ENCODE results near the gene CYP2S1.
"Not testable (repeated sequence)": the region's sequence is repeated elsewhere in the genome, so short reads cannot be mapped to it uniquely, and the experiment has no call there.

Gene CYP2S1

DNA sequence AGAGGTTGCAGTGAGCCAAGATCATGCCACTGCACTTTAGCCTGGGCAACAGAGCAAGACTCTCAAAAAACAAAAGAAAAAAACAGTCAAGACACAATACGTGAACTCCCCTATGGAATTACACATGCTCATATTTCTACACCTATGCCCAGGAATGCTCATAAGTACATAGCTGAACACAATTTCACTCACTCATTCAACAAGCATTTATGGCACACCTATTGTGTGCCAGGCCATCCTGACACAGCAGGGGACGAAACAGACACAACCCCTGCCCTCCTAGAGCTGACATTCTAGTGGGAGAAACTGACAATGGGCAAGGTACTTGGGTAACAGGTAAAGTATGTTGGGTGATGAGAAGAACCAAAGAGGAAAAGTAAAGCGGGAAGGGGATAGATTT is 35.5 kb downstream of the CYP2S1 start:
- Histone ChIP-seq H3K27me3 (ENCODE audit: insufficient read depth, poor library complexity, severe bottlenecking) (peaks cover 28% of the 10 kb centered on the region), H3K27ac (replicated peaks) (no peak overlapping the region), H3K4me3 (replicated peaks; ENCODE audit: insufficient read depth, low read length) (no peak overlapping the region)
- no peak for DNase-seq (ENCODE audit: low read depth in 1 of 2, low spot score in 1 of 2)
- TF ChIP-seq, protein P1, sequence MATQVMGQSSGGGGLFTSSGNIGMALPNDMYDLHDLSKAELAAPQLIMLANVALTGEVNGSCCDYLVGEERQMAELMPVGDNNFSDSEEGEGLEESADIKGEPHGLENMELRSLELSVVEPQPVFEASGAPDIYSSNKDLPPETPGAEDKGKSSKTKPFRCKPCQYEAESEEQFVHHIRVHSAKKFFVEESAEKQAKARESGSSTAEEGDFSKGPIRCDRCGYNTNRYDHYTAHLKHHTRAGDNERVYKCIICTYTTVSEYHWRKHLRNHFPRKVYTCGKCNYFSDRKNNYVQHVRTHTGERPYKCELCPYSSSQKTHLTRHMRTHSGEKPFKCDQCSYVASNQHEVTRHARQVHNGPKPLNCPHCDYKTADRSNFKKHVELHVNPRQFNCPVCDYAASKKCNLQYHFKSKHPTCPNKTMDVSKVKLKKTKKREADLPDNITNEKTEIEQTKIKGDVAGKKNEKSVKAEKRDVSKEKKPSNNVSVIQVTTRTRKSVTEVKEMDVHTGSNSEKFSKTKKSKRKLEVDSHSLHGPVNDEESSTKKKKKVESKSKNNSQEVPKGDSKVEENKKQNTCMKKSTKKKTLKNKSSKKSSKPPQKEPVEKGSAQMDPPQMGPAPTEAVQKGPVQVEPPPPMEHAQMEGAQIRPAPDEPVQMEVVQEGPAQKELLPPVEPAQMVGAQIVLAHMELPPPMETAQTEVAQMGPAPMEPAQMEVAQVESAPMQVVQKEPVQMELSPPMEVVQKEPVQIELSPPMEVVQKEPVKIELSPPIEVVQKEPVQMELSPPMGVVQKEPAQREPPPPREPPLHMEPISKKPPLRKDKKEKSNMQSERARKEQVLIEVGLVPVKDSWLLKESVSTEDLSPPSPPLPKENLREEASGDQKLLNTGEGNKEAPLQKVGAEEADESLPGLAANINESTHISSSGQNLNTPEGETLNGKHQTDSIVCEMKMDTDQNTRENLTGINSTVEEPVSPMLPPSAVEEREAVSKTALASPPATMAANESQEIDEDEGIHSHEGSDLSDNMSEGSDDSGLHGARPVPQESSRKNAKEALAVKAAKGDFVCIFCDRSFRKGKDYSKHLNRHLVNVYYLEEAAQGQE (IDR thresholded peaks at IDR 0.05; ENCODE audit: insufficient replicate concordance, low read depth), result no peak
- TF ChIP-seq SPI1 (IDR thresholded peaks at IDR 0.05; ENCODE audit: borderline replicate concordance, low read depth), result no peak
- TF ChIP-seq POLR2AphosphoS5 (IDR thresholded peaks at IDR 0.05; ENCODE audit: low read depth), result no peak
- no peak for TF ChIP-seq GABPA (IDR thresholded peaks at IDR 0.05; ENCODE audit: low read depth)
- TF ChIP-seq, protein P2, sequence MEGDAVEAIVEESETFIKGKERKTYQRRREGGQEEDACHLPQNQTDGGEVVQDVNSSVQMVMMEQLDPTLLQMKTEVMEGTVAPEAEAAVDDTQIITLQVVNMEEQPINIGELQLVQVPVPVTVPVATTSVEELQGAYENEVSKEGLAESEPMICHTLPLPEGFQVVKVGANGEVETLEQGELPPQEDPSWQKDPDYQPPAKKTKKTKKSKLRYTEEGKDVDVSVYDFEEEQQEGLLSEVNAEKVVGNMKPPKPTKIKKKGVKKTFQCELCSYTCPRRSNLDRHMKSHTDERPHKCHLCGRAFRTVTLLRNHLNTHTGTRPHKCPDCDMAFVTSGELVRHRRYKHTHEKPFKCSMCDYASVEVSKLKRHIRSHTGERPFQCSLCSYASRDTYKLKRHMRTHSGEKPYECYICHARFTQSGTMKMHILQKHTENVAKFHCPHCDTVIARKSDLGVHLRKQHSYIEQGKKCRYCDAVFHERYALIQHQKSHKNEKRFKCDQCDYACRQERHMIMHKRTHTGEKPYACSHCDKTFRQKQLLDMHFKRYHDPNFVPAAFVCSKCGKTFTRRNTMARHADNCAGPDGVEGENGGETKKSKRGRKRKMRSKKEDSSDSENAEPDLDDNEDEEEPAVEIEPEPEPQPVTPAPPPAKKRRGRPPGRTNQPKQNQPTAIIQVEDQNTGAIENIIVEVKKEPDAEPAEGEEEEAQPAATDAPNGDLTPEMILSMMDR (IDR thresholded peaks at IDR 0.05; ENCODE audit: insufficient read depth, low read length), result no peak

DNA sequence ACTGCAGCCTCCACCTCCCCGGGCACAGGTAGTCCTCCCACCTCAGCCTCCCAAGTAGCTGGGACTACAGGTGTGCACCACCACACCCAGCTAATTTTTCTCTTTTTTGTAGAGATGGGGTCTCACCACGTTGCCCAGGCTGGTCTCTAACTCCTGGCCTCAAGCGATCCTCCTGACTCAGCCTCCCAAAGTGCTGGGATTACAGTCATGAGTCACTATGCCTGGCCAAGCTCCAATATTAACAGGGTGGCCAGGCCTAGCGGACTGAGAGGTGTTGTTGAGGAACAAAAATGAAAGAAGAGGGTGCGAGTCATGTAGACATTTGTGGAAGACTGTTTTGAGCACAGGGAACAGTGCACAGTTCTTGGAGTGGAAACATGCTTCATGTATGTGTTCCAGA is 36.3 kb downstream of the CYP2S1 start:
- H3K4me3 ChIP-seq (replicated peaks; ENCODE audit: insufficient read depth, low read length); H3K27ac ChIP-seq (replicated peaks); DNase-seq (ENCODE audit: low read depth in 1 of 2, low spot score in 1 of 2): not testable (repeated sequence)
- H3K27me3 ChIP-seq (ENCODE audit: insufficient read depth, poor library complexity, severe bottlenecking), result peaks cover 28% of the 10 kb centered on the region

DNA sequence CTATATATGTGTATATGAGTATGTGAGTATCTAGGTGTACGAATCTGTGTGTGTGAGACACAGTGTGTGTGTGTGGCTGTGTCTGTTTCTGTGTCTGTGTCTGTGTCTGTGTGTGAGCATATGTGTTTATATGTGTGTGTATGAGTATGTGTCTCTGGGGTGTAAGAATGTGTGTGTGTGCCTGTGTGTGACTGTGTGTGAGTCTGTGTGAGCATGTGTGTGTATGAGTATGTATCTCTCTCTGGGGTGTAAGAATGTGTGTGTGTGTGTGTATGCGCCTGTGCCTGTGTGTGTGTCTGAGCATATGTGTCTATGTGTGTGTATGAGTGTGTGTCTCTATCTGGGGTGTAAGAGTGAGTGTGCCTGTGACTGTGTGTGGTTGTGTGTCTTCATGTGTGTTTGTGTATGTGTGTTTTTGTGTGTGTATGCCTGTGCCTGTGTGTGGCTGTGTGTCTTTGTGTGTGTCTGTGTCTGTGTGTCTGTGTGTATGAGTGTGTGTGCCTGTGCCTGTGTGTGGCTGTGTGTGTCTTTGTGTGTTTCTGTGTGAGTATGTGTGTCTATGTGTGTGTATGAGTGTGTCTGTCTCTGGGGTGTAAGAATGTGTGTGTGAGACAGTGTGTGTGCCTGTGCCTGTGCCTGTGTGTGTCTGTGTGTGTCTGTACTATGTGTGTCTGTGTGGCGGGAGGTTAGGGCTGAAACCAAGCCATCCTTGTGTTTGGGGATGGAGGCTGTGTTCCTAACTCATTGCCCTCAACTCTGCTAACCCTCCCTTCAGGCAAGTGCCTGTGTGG is 37.2 kb downstream of the CYP2S1 start:
- TF ChIP-seq GABPA (IDR thresholded peaks at IDR 0.05; ENCODE audit: low read depth) (no peak), SPI1 (IDR thresholded peaks at IDR 0.05; ENCODE audit: borderline replicate concordance, low read depth) (no peak)
- TF ChIP-seq, protein P1 (IDR thresholded peaks at IDR 0.05; ENCODE audit: insufficient replicate concordance, low read depth), result no peak
- TF ChIP-seq, protein P2 (IDR thresholded peaks at IDR 0.05; ENCODE audit: insufficient read depth, low read length), result no peak
- no peak overlapping the region for H3K4me3 ChIP-seq (replicated peaks; ENCODE audit: insufficient read depth, low read length)
- DNase-seq (ENCODE audit: low read depth in 1 of 2, low spot score in 1 of 2), result no peak
- peaks cover 26% of the 10 kb centered on the region for H3K27me3 ChIP-seq (ENCODE audit: insufficient read depth, poor library complexity, severe bottlenecking)
- H3K27ac ChIP-seq (replicated peaks), result no peak overlapping the region

DNA sequence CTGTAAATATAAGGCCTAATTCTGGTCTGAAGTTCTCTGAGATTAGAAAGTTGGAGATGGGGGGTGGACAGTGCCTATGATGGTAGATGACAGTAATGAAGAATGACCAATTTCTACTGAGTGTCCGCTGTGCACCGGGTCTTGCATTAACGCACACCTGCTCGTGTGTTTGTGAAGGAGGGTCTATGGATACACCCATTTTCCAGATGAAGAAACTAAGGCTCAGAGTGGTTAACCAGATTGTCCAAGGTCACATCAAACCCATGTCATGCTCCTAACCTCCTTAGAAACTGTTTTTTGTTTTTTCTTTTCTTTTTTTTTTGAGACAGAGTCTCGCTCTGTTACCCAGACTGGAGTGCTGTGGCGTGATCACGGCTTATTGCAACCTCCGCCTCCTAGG is 39.7 kb downstream of the CYP2S1 start:
- Histone ChIP-seq H3K27ac (replicated peaks) (no peak overlapping the region), H3K27me3 (ENCODE audit: insufficient read depth, poor library complexity, severe bottlenecking) (peaks cover 6% of the 10 kb centered on the region), H3K4me3 (replicated peaks; ENCODE audit: insufficient read depth, low read length) (no peak overlapping the region)
- DNase-seq (ENCODE audit: low read depth in 1 of 2, low spot score in 1 of 2), result no peak
- TF ChIP-seq SPI1 (IDR thresholded peaks at IDR 0.05; ENCODE audit: borderline replicate concordance, low read depth) (no peak), GABPA (IDR thresholded peaks at IDR 0.05; ENCODE audit: low read depth) (no peak), POLR2AphosphoS5 (IDR thresholded peaks at IDR 0.05; ENCODE audit: low read depth) (no peak)
- TF ChIP-seq, protein P2 (IDR thresholded peaks at IDR 0.05; ENCODE audit: insufficient read depth, low read length), result no peak
- TF ChIP-seq, protein P1 (IDR thresholded peaks at IDR 0.05; ENCODE audit: insufficient replicate concordance, low read depth), result no peak
